ENCODE measurements around the gene CCDC61.

The CCDC61 gene

GRCh38 chr19:46015687-46016425 is 20.6 kb downstream of the CCDC61 start:
- DNase-seq (ENCODE audit: low read depth in 2 of 2), result no peak

- peak; percentile 64 for DNase-seq (ENCODE audit: low read depth in 2 of 2)
These were observed 21.3 kb downstream of the CCDC61 start for GRCh38 chr19:46016426-46017094.

GRCh38 chr19:46017095-46017429 is 21.8 kb downstream of the CCDC61 start:
- no peak for DNase-seq (ENCODE audit: low read depth in 2 of 2)

- no peak for DNase-seq (ENCODE audit: low read depth in 2 of 2)
These were observed 22.8 kb downstream of the CCDC61 start for GRCh38 chr19:46017874-46018675.

GRCh38 chr19:46018729-46019251 is 23.5 kb downstream of the CCDC61 start:
- no peak for DNase-seq (ENCODE audit: low read depth in 2 of 2)

GRCh38 chr19:46019270-46019669 is 24.0 kb downstream of the CCDC61 start:
- DNase-seq (ENCODE audit: low read depth in 2 of 2), result no peak

- DNase-seq (ENCODE audit: low read depth in 2 of 2), result no peak
These were observed 25.5 kb downstream of the CCDC61 start for GRCh38 chr19:46020819-46021125.

- no peak for DNase-seq (ENCODE audit: low read depth in 2 of 2)
These were observed 26.3 kb downstream of the CCDC61 start for GRCh38 chr19:46021531-46022041.

- DNase-seq (ENCODE audit: low read depth in 2 of 2), result no peak
These were observed 26.8 kb downstream of the CCDC61 start for GRCh38 chr19:46022061-46022430.

- DNase-seq (ENCODE audit: low read depth in 2 of 2), result no peak
These were observed 27.4 kb downstream of the CCDC61 start, which contains the start of gene PGLYRP1 for GRCh38 chr19:46022431-46023310. Gene PGLYRP1 (minus strand): TSS chr19:46023053. CDS start chr19:46023021, 32 bp downstream.

- no peak for DNase-seq (ENCODE audit: low read depth in 2 of 2)
These were observed 28.1 kb downstream of the CCDC61 start for GRCh38 chr19:46023311-46023779.

- DNase-seq (ENCODE audit: low read depth in 2 of 2), result no peak
These were observed 30.6 kb downstream of the CCDC61 start for GRCh38 chr19:46025835-46026234.

- DNase-seq (ENCODE audit: low read depth in 2 of 2), result no peak
These were observed 35.7 kb downstream of the CCDC61 start for GRCh38 chr19:46030812-46031550.

- no peak for DNase-seq (ENCODE audit: low read depth in 2 of 2)
These were observed 36.7 kb downstream of the CCDC61 start for GRCh38 chr19:46031781-46032596.

GRCh38 chr19:46032597-46033025 is 37.3 kb downstream of the CCDC61 start:
- no peak for DNase-seq (ENCODE audit: low read depth in 2 of 2)

GRCh38 chr19:46033401-46033800 is 38.1 kb downstream of the CCDC61 start:
- no peak for DNase-seq (ENCODE audit: low read depth in 2 of 2)

GRCh38 chr19:46035546-46035945 is 40.3 kb downstream of the CCDC61 start:
- DNase-seq (ENCODE audit: low read depth in 2 of 2), result no peak

GRCh38 chr19:46035986-46036743 is 40.9 kb downstream of the CCDC61 start:
- DNase-seq (ENCODE audit: low read depth in 2 of 2), result no peak

GRCh38 chr19:46036744-46037128 is 41.5 kb downstream of the CCDC61 start:
- DNase-seq (ENCODE audit: low read depth in 2 of 2), result no peak
